ENCODE measurements around the gene PROC. TPM values are rescaled to one million over a fixed set of nuclear protein-coding genes. Genes with fewer than 3 reads are reported as not detected.

PROC gene
- total RNA-seq, 1 experiment from 2014 or later, result 6.4 TPM

GRCh38 chr2:127398239-127398590 is 20.0 kb upstream of the PROC start:
- intact Hi-C loops (cut with micrococcal nuclease; ENCODE audit: unreplicated experiment), result no loop called here
- Mint-ChIP-seq H3K9me3 (ENCODE audit: unreplicated experiment) (no peaks in the 10 kb centered on the region), H3K36me3 (ENCODE audit: insufficient read depth, unreplicated experiment) (peaks cover 4% of the 10 kb centered on the region), H3K4me3 (ENCODE audit: unreplicated experiment) (no peak overlapping the region), H3K4me1 (ENCODE audit: low read depth, unreplicated experiment) (peaks cover 21% of the 10 kb centered on the region), H3K27ac (ENCODE audit: unreplicated experiment) (no peak overlapping the region), H3K27me3 (ENCODE audit: insufficient read depth, unreplicated experiment) (no peaks in the 10 kb centered on the region)
- H3K27me3 ChIP-seq (replicated peaks; ENCODE audit: control insufficient read depth, insufficient read depth, low read length), result no peaks in the 10 kb centered on the region
- TF ChIP-seq CTCF (IDR thresholded peaks at IDR 0.05; ENCODE audit: insufficient read depth in 1 of 2, low read depth in 1 of 2, low read length in 1 of 2, severe bottlenecking in 1 of 2, unreplicated experiment in 1 of 2), result no peak
- DNase-seq, result peak in 1 of 2 experiments; percentile 50
- no peaks in the 10 kb centered on the region for H3K9me3 ChIP-seq
- ChIA-PET CTCF (no interaction called here), POLR2A (no interaction called here)
- peaks cover 17% of the 10 kb centered on the region for H3K4me1 ChIP-seq
- H3K4me3 ChIP-seq (ENCODE audit: low read depth, low read length), result no peak overlapping the region
- H3K36me3 ChIP-seq (ENCODE audit: control insufficient read depth, insufficient read depth, low read length), result no peaks in the 10 kb centered on the region
- BruUV-seq (replicated peaks), result no TSS peak

GRCh38 chr2:127400533-127400896 is 17.7 kb upstream of the PROC start:
- no peak overlapping the region for H3K4me3 Mint-ChIP-seq (ENCODE audit: unreplicated experiment)
- CTCF ChIA-PET, result no interaction called here
- no peak overlapping the region for H3K4me3 ChIP-seq (ENCODE audit: low read depth, low read length)

GRCh38 chr2:127400897-127401756 is 17.1 kb upstream of the PROC start:
- ChIA-PET POLR2A (interaction anchor here (0.5 kb wide), 1 partner anchor 14 kb away, joined by 7 read pairs; no protein-coding TSS in a partner anchor), CTCF (no interaction called here)
- no TSS peak for BruUV-seq (replicated peaks)
- no peak for TF ChIP-seq CTCF (IDR thresholded peaks at IDR 0.05; ENCODE audit: insufficient read depth in 1 of 2, low read depth in 1 of 2, low read length in 1 of 2, severe bottlenecking in 1 of 2, unreplicated experiment in 1 of 2)
- Mint-ChIP-seq H3K27me3 (ENCODE audit: insufficient read depth, unreplicated experiment) (no peaks in the 10 kb centered on the region), H3K27ac (ENCODE audit: unreplicated experiment) (no peak overlapping the region), H3K4me1 (ENCODE audit: low read depth, unreplicated experiment) (peaks cover 21% of the 10 kb centered on the region), H3K9me3 (ENCODE audit: unreplicated experiment) (no peaks in the 10 kb centered on the region), H3K36me3 (ENCODE audit: insufficient read depth, unreplicated experiment) (no peaks in the 10 kb centered on the region), H3K4me3 (ENCODE audit: unreplicated experiment) (no peak overlapping the region)
- no peak for DNase-seq
- intact Hi-C loops (cut with micrococcal nuclease; ENCODE audit: unreplicated experiment), result no loop called here
- Histone ChIP-seq H3K36me3 (ENCODE audit: control insufficient read depth, insufficient read depth, low read length) (no peaks in the 10 kb centered on the region), H3K9me3 (no peaks in the 10 kb centered on the region), H3K4me3 (ENCODE audit: low read depth, low read length) (no peak overlapping the region), H3K27me3 (replicated peaks; ENCODE audit: control insufficient read depth, insufficient read depth, low read length) (no peaks in the 10 kb centered on the region), H3K4me1 (peaks cover 17% of the 10 kb centered on the region)

More at GRCh38 chr2:127400533-127400896, 17.7 kb upstream of the PROC start:
- Mint-ChIP-seq H3K9me3 (ENCODE audit: unreplicated experiment) (no peaks in the 10 kb centered on the region), H3K36me3 (ENCODE audit: insufficient read depth, unreplicated experiment) (no peaks in the 10 kb centered on the region), H3K4me1 (ENCODE audit: low read depth, unreplicated experiment) (peaks cover 21% of the 10 kb centered on the region), H3K27me3 (ENCODE audit: insufficient read depth, unreplicated experiment) (no peaks in the 10 kb centered on the region), H3K27ac (ENCODE audit: unreplicated experiment) (no peak overlapping the region)
- POLR2A ChIA-PET, result interaction anchor here (0.5 kb wide), 1 partner anchor 14 kb away, joined by 7 read pairs; no protein-coding TSS in a partner anchor
- intact Hi-C loops (cut with micrococcal nuclease; ENCODE audit: unreplicated experiment), result no loop called here
- H3K36me3 ChIP-seq (ENCODE audit: control insufficient read depth, insufficient read depth, low read length), result no peaks in the 10 kb centered on the region
- DNase-seq, result no peak
- TF ChIP-seq CTCF (IDR thresholded peaks at IDR 0.05; ENCODE audit: insufficient read depth in 1 of 2, low read depth in 1 of 2, low read length in 1 of 2, severe bottlenecking in 1 of 2, unreplicated experiment in 1 of 2), result no peak
- no peaks in the 10 kb centered on the region for H3K9me3 ChIP-seq
- no TSS peak for BruUV-seq (replicated peaks)
- peaks cover 17% of the 10 kb centered on the region for H3K4me1 ChIP-seq
- H3K27me3 ChIP-seq (replicated peaks; ENCODE audit: control insufficient read depth, insufficient read depth, low read length), result no peaks in the 10 kb centered on the region

All from Caco-2 (cell line).